Measurements from ENCODE around the gene KANK3.
"Not testable (repeated sequence)": the region's sequence is repeated elsewhere in the genome, so short reads cannot be mapped to it uniquely, and the experiment has no call there.

- TF ChIP-seq, protein P1, sequence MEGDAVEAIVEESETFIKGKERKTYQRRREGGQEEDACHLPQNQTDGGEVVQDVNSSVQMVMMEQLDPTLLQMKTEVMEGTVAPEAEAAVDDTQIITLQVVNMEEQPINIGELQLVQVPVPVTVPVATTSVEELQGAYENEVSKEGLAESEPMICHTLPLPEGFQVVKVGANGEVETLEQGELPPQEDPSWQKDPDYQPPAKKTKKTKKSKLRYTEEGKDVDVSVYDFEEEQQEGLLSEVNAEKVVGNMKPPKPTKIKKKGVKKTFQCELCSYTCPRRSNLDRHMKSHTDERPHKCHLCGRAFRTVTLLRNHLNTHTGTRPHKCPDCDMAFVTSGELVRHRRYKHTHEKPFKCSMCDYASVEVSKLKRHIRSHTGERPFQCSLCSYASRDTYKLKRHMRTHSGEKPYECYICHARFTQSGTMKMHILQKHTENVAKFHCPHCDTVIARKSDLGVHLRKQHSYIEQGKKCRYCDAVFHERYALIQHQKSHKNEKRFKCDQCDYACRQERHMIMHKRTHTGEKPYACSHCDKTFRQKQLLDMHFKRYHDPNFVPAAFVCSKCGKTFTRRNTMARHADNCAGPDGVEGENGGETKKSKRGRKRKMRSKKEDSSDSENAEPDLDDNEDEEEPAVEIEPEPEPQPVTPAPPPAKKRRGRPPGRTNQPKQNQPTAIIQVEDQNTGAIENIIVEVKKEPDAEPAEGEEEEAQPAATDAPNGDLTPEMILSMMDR (IDR thresholded peaks at IDR 0.05) = not testable (repeated sequence)
- TF ChIP-seq EP300, POLR2A, POLR2AphosphoS5 (IDR thresholded peaks at IDR 0.05): not testable (repeated sequence)
These were observed 9.8 kb upstream of the KANK3 start for GRCh38 chr19:8352845-8353244.

Measured in sigmoid colon (tissue), 4 donors.